HCT116 (cell line): ENCODE data around the gene IGDCC3. TPM values are rescaled to one million over a fixed set of nuclear protein-coding genes. Genes with fewer than 3 reads are reported as not detected.

Source experiments
- ATAC-seq: fragments of 200-7000 bp; cut with Tn5 transposase; 2 replicates; pipeline ENCODE4 v1.9.1; 2020; ENCODE audit warnings: mild to moderate bottlenecking, moderate library complexity
- BruUV-seq: library from RNA; stranded (reverse); fragments of 400-500 nt; replicated peaks from 2 replicates; lab custom pipeline; 2021; lab: Mats Ljungman, UMichigan
- CTCF ChIA-PET: fragments of 300-600 bp; sonication (Branson Sonifier 250); formaldehyde crosslinking; loops from one replicate; lab custom pipeline; 2021; ENCODE audit warnings: antibody characterized with exemption; lab: Charles Lee
- POLR2A ChIA-PET: fragments of 300-600, 350-600 bp; sonication (Branson Sonifier 250); formaldehyde crosslinking; loops from one replicate; lab custom pipeline; 2021; ENCODE audit warnings: antibody characterized with exemption; lab: Charles Lee
- RAD21 ChIA-PET, 2 experiments: fragments of 300-600 bp; sonication (Branson Sonifier 250); formaldehyde crosslinking; loops; one replicate each; lab custom pipeline; 2023; ENCODE audit warnings: low total read pairs in 2 of 2; ENCODE audit not compliant: uncharacterized antibody in 2 of 2, unreplicated experiment in 2 of 2, low non-redundant PET in 1 of 2; lab: Charles Lee
- DNase-seq: peaks from one replicate; pipeline ENCODE4 v3.0.0-alpha.2; 2010; ENCODE audit warnings: low read depth, low spot score
- H2AFZ ChIP-seq: fragments of 200-600 bp; shearing (Covaris generic), sonication (generic); 2 replicates; pipeline ENCODE4 v1.6.1; 2017; ENCODE audit warnings: low read depth, mixed run types, mixed read lengths, antibody characterized with exemption, low read length; ENCODE audit not compliant: poor library complexity, severe bottlenecking
- H3K27ac ChIP-seq: 2 replicates; pipeline ENCODE4 v1.5.1; 2012; ENCODE audit warnings: low read depth, low read length
- H3K27me3 ChIP-seq: fragments of 200-600 bp; sonication (generic); 2 replicates; pipeline ENCODE4 v1.6.1; 2016; ENCODE audit warnings: mixed run types, low read length, mixed read lengths; ENCODE audit not compliant: insufficient read depth
- H3K36me3 ChIP-seq, 2 experiments: fragments of 200-500 bp in 1 of 2; fragments of 200-600 bp in 1 of 2; sonication (Bioruptor generic) in 1 of 2; sonication (generic) in 1 of 2; 2 replicates each; pipeline versions ENCODE4 v1.5.1 to v1.6.1; 2014 to 2016; ENCODE audit warnings: low read length in 2 of 2, inconsistent platforms in 1 of 2, mixed read lengths in 1 of 2, mixed run types in 1 of 2; ENCODE audit not compliant: insufficient read depth in 2 of 2, control insufficient read depth in 1 of 2
- H3K4me1 ChIP-seq, 2 experiments: fragments of 200-600 bp in 1 of 2; sonication (generic) in 1 of 2; 2 replicates each; pipeline versions ENCODE4 v1.5.1 to v1.6.1; 2012 to 2017; ENCODE audit warnings: low read length in 2 of 2, inconsistent platforms in 1 of 2, mild to moderate bottlenecking in 1 of 2, mixed read lengths in 1 of 2, mixed run types in 1 of 2, moderate library complexity in 1 of 2; ENCODE audit not compliant: insufficient read depth in 2 of 2, control insufficient read depth in 1 of 2
- H3K4me2 ChIP-seq: fragments of 200-600 bp; sonication (generic); 2 replicates; pipeline ENCODE4 v1.6.1; 2017; ENCODE audit warnings: mixed run types, low read length, mixed read lengths
- H3K4me3 ChIP-seq, 2 experiments: fragments of 200-600 bp in 1 of 2; sonication (generic) in 1 of 2; replicated peaks in 1 of 2; 2 replicates each; pipeline ENCODE4 v1.5.1; 2011 to 2016; ENCODE audit warnings: low read length in 2 of 2, control low read depth in 1 of 2, low read depth in 1 of 2, mild to moderate bottlenecking in 1 of 2, mixed read lengths in 1 of 2, mixed run types in 1 of 2
- H3K79me2 ChIP-seq: fragments of 200-600 bp; sonication (generic); 2 replicates; pipeline ENCODE4 v1.6.1; 2017; ENCODE audit warnings: mild to moderate bottlenecking, mixed run types, low read length, moderate library complexity, mixed read lengths; ENCODE audit not compliant: insufficient read depth
- H3K9ac ChIP-seq: fragments of 200-600 bp; sonication (generic); 2 replicates; pipeline ENCODE4 v1.6.1; 2016; ENCODE audit warnings: low read length, mixed read lengths
- H3K9me2 ChIP-seq: fragments of 200-600 bp; sonication (generic), shearing (Covaris generic); 2 replicates; pipeline ENCODE4 v1.6.1; 2017; ENCODE audit warnings: mixed run types, mild to moderate bottlenecking, moderate library complexity; ENCODE audit not compliant: insufficient read depth
- H3K9me3 ChIP-seq, 2 experiments: fragments of 200-500 bp in 1 of 2; fragments of 200-600 bp in 1 of 2; sonication (Bioruptor generic) in 1 of 2; sonication (generic) in 1 of 2; 2 replicates each; pipeline ENCODE4 v1.6.1; 2014 to 2017; ENCODE audit warnings: low read length in 2 of 2, mixed read lengths in 2 of 2, inconsistent platforms in 1 of 2, low read depth in 1 of 2, mild to moderate bottlenecking in 1 of 2, mixed run types in 1 of 2, moderate library complexity in 1 of 2; ENCODE audit not compliant: control insufficient read depth in 1 of 2, insufficient read depth in 1 of 2
- H4K20me1 ChIP-seq: fragments of 200-600 bp; sonication (generic), shearing (Covaris generic); 2 replicates; pipeline ENCODE4 v1.6.1; 2017; ENCODE audit warnings: mixed run types, mild to moderate bottlenecking, moderate library complexity; ENCODE audit not compliant: insufficient read depth
- CEBPB ChIP-seq: IDR thresholded peaks from 2 replicates; pipeline ENCODE4 v1.6.1; 2012; ENCODE audit warnings: low read depth
- EGR1 ChIP-seq: IDR thresholded peaks from 2 replicates; pipeline ENCODE4 v1.6.1; 2012; ENCODE audit warnings: low read depth
- EZH2 ChIP-seq: fragments of 200-600 bp; sonication (generic); IDR thresholded peaks from 2 replicates; pipeline ENCODE4 v1.6.1; 2017; ENCODE audit warnings: antibody characterized with exemption, mixed run types
- EZH2phosphoT487 ChIP-seq: fragments of 200-600 bp; IDR thresholded peaks from 2 replicates; pipeline ENCODE4 v1.6.1; 2018; ENCODE audit warnings: antibody characterized with exemption, borderline replicate concordance
- FOSL1 ChIP-seq: IDR thresholded peaks from 2 replicates; pipeline ENCODE4 v1.6.1; 2012; ENCODE audit warnings: low read depth
- JUND ChIP-seq: IDR thresholded peaks from 2 replicates; pipeline ENCODE4 v1.6.1; 2012
- MAX ChIP-seq: IDR thresholded peaks from 2 replicates; pipeline ENCODE4 v1.6.1; 2012
- POLR2A ChIP-seq: IDR thresholded peaks from 2 replicates; pipeline ENCODE4 v1.7.0; 2011; ENCODE audit warnings: borderline replicate concordance; ENCODE audit not compliant: insufficient read depth, insufficient read length; ENCODE audit errors: extremely low read depth
- POLR2AphosphoS5 ChIP-seq: IDR thresholded peaks from 2 replicates; pipeline ENCODE4 v1.6.1; 2011; ENCODE audit warnings: mild to moderate bottlenecking, low read depth, low read length, moderate library complexity
- REST ChIP-seq: IDR thresholded peaks from 2 replicates; pipeline ENCODE4 v1.6.1; 2012; ENCODE audit warnings: low read depth
- SIN3A ChIP-seq: IDR thresholded peaks from 2 replicates; pipeline ENCODE4 v1.6.1; 2012; ENCODE audit warnings: low read depth
- SP1 ChIP-seq: IDR thresholded peaks from 2 replicates; pipeline ENCODE4 v1.6.1; 2012; ENCODE audit warnings: low read depth
- SRF ChIP-seq: IDR thresholded peaks from 2 replicates; pipeline ENCODE4 v1.6.1; 2012; ENCODE audit warnings: low read depth
- TCF7L2 ChIP-seq: IDR thresholded peaks from 2 replicates; pipeline ENCODE4 v1.7.0; 2011; ENCODE audit warnings: borderline replicate concordance, inconsistent platforms; ENCODE audit not compliant: insufficient read depth, insufficient read length; ENCODE audit errors: extremely low read depth
- YY1 ChIP-seq: IDR thresholded peaks from 2 replicates; pipeline ENCODE4 v1.6.1; 2011; ENCODE audit warnings: low read length, low read depth, moderate library complexity, mild to moderate bottlenecking; ENCODE audit not compliant: insufficient replicate concordance; ENCODE audit errors: extremely low read depth
- ZBTB33 ChIP-seq: IDR thresholded peaks from 2 replicates; pipeline ENCODE4 v1.6.1; 2011; ENCODE audit warnings: mild to moderate bottlenecking, low read length, moderate library complexity; ENCODE audit not compliant: insufficient replicate concordance; ENCODE audit errors: extremely low read depth
- ZFX ChIP-seq: fragments of 450-650 bp; IDR thresholded peaks from 2 replicates; pipeline ENCODE4 v1.6.1; 2017
- intact Hi-C: fragments of 100-400 bp; cut with micrococcal nuclease; formaldehyde crosslinking; loops from 2 replicates; pipeline ENCODE4 v1.10.0; 2022
- total RNA-seq: library from RNA; stranded (reverse); gene quantifications from one replicate; pipeline ENCODE4 v1.2.1, GENCODE V29; 2021; ENCODE audit not compliant: unreplicated experiment

Gene IGDCC3
- total RNA-seq, 1 experiment from 2014 or later = 0.44 TPM

GRCh38 chr15:65304381-65305149 lies 73.2 kb downstream of the IGDCC3 start, which contains the start of gene RNU5B-1 (continued):
- peak; percentile 79 for TF ChIP-seq SRF
- no peak; the same call in none of the 2 replicates for TF ChIP-seq EGR1
- peak; percentile 62 for TF ChIP-seq TCF7L2
- TF ChIP-seq JUND = peak; percentile 87
- TF ChIP-seq FOSL1 = peak; percentile 56
- TF ChIP-seq POLR2AphosphoS5 = peak; percentile 100

GRCh38 chr15:65303687-65304380 lies 74.0 kb downstream of the IGDCC3 start:
- H3K9me2 ChIP-seq = no peaks in the 10 kb centered on the region
- POLR2A ChIA-PET = interaction anchor here (0.6 to 2.4 kb wide), 28 partner anchors 7 to 565 kb away, joined by 3 to 72 read pairs (median 7); partner anchors contain the start of genes CILP, CLPX, PARP16 and RAB11A
- RAD21 ChIA-PET = no interaction called here
- intact Hi-C loops = loop anchor here (1.0 to 2.0 kb wide), 3 partner anchors 8 to 271 kb away; partner anchors contain the start of gene RNU5A-1
- H2AFZ ChIP-seq = peak overlapping the region; percentile 10
- no peaks in the 10 kb centered on the region for H4K20me1 ChIP-seq
- BruUV-seq = TSS peak; percentile 24
- no peaks in the 10 kb centered on the region for H3K36me3 ChIP-seq
- H3K9ac ChIP-seq = peak overlapping the region; percentile 69
- H3K27me3 ChIP-seq = no peaks in the 10 kb centered on the region
- CTCF ChIA-PET = interaction anchor here (1.0 to 2.0 kb wide), 3 partner anchors 15 to 114 kb away, joined by 4 to 14 read pairs (median 7); no protein-coding TSS in a partner anchor
- H3K79me2 ChIP-seq = no peaks in the 10 kb centered on the region
- H3K4me3 ChIP-seq = peak overlapping the region; percentile 49 to 51
- H3K9me3 ChIP-seq = no peaks in the 10 kb centered on the region
- ATAC-seq = peak; percentile 23
- peak overlapping the region; percentile 62 for H3K27ac ChIP-seq
- H3K4me1 ChIP-seq = peaks cover 20 to 29% of the 10 kb centered on the region in 2 experiments
- peak; percentile 44 for DNase-seq
- H3K4me2 ChIP-seq = peak overlapping the region; percentile 88
- TF ChIP-seq EGR1 (no peak; the same call in 1 of the 2 replicates), MAX (peak; percentile 99), CEBPB (no peak), YY1 (no peak), SP1 (no peak; the same call in 1 of the 2 replicates), EZH2 (no peak), EZH2phosphoT487 (no peak), REST (no peak), FOSL1 (no peak), SIN3A (no peak), ZBTB33 (no peak), ZFX (peak; percentile 27; the same call in 1 of the 2 replicates), POLR2A (no peak), TCF7L2 (no peak)
